Smooth muscle cell (in vitro differentiated cells): ENCODE results near the gene F7. TPM values are rescaled to one million over a fixed set of nuclear protein-coding genes. Genes with fewer than 3 reads are reported as not detected.

Experiments
- DNase-seq: peaks from one replicate; lab custom pipeline; 2025; ENCODE audit not compliant: unreplicated experiment; lab: John Stamatoyannopoulos, UW
- H2AFZ ChIP-seq: fragments of 200-600 bp; sonication (generic); 2 replicates; pipeline ENCODE4 v1.6.0; 2016; ENCODE audit warnings: antibody characterized with exemption, low read depth, mild to moderate bottlenecking
- H3F3A ChIP-seq: fragments of 200-600 bp; sonication (generic); 2 replicates; pipeline ENCODE4 v1.6.0; 2017; ENCODE audit warnings: antibody characterized with exemption, low read depth
- H3K27ac ChIP-seq: fragments of 200-600 bp; sonication (generic); 2 replicates; pipeline ENCODE4 v1.5.1; 2016; ENCODE audit warnings: low read depth, mild to moderate bottlenecking
- H3K27me3 ChIP-seq: fragments of 200-600 bp; sonication (generic); 2 replicates; pipeline ENCODE4 v1.6.1; 2016; ENCODE audit warnings: low read depth, mild to moderate bottlenecking
- H3K36me3 ChIP-seq: fragments of 200-600 bp; sonication (generic); 2 replicates; pipeline ENCODE4 v1.5.1; 2016; ENCODE audit warnings: low read depth
- H3K4me1 ChIP-seq: fragments of 200-600 bp; sonication (generic); 2 replicates; pipeline ENCODE4 v1.5.1; 2016; ENCODE audit warnings: low read depth
- H3K4me2 ChIP-seq: fragments of 200-600 bp; sonication (generic); 2 replicates; pipeline ENCODE4 v1.6.0; 2016; ENCODE audit warnings: mild to moderate bottlenecking
- H3K4me3 ChIP-seq: fragments of 200-600 bp; sonication (generic); 2 replicates; pipeline ENCODE4 v1.5.1; 2016; ENCODE audit warnings: mild to moderate bottlenecking
- H3K79me2 ChIP-seq: fragments of 200-600 bp; sonication (generic); 2 replicates; pipeline ENCODE4 v1.6.0; 2016; ENCODE audit warnings: low read depth, mild to moderate bottlenecking
- H3K9ac ChIP-seq: fragments of 200-600 bp; sonication (generic); 2 replicates; pipeline ENCODE4 v1.6.0; 2016; ENCODE audit warnings: low read depth
- H3K9me3 ChIP-seq: fragments of 200-600 bp; sonication (generic); replicated peaks from 2 replicates; pipeline ENCODE4 v1.5.1; 2016; ENCODE audit warnings: low read depth
- H4K20me1 ChIP-seq: fragments of 200-600 bp; sonication (generic); 2 replicates; pipeline ENCODE4 v1.6.0; 2016; ENCODE audit warnings: low read depth
- CTCF ChIP-seq: fragments of 200-600 bp; sonication (generic); IDR thresholded peaks from 2 replicates; pipeline ENCODE4 v1.5.1; 2017; ENCODE audit warnings: borderline replicate concordance, mild to moderate bottlenecking, antibody characterized with exemption; ENCODE audit not compliant: insufficient read depth, poor library complexity, severe bottlenecking
- WGBS: methylation state at CpG from one replicate; pipeline ENCODE4 v1.1.7; 2016; ENCODE audit warnings: low lambda C conversion rate; 5-methylcytosine and 5-hydroxymethylcytosine counted together
- polyA plus RNA-seq: library from polyadenylated mRNA; unstranded; fragments of >200 nt; fragmentation: Nextera tagmentation; extraction: Ambion mirVana; gene quantifications from 2 replicates; pipeline ENCODE4 v1.2.1, GENCODE V29; 2016
- total RNA-seq: library from RNA; depleted of rRNA; stranded (reverse); fragments of >200 nt; gene quantifications from 2 replicates; pipeline ENCODE4 v1.2.3, GENCODE V29; 2014

The F7 gene
- total and polyA plus RNA-seq, 2 experiments from 2014 or later = 0.63 to 1.7 TPM

- H3K9ac ChIP-seq = peak overlapping the region; percentile 61
Observed at GRCh38 chr13:113151745-113152690, 46.4 kb downstream of the F7 start.

DNA sequence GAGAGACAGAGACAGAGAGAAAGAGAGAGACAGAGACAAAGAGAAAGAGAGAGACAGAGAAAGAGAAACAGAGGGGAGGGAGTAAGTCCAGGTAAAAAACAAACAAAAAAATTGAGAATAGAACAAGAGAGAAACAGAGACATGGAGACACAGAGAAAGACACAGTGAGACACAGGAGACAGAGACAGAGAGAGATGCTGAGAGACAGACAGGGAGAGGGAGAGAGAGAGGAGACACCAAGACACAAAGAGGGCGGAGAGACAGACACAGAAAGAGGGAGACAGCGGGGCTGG lies 47.0 kb downstream of the F7 start:
- no peak for DNase-seq
- H2AFZ ChIP-seq = peak overlapping the region; percentile 88
- peak overlapping the region; percentile 49 for H3K4me3 ChIP-seq
- 36% methylated on average over 2 of the region's 2 CpGs for WGBS
- H3K4me2 ChIP-seq = peak overlapping the region; percentile 89
- H3K4me1 ChIP-seq = peaks cover 8% of the 10 kb centered on the region
- peak overlapping the region; percentile 74 for H3K27ac ChIP-seq
- peak overlapping the region; percentile 61 for H3K9ac ChIP-seq
- no peaks in the 10 kb centered on the region for H3K79me2 ChIP-seq
- no peak for TF ChIP-seq CTCF
- no peaks in the 10 kb centered on the region for H4K20me1 ChIP-seq
- H3K9me3 ChIP-seq = no peaks in the 10 kb centered on the region
- H3K36me3 ChIP-seq = no peaks in the 10 kb centered on the region
- H3K27me3 ChIP-seq = no peaks in the 10 kb centered on the region
- H3F3A ChIP-seq = peaks cover 5% of the 10 kb centered on the region

More at GRCh38 chr13:113151745-113152690, 46.4 kb downstream of the F7 start:
- Histone ChIP-seq H3K79me2 (no peaks in the 10 kb centered on the region), H3K27me3 (no peaks in the 10 kb centered on the region), H3K4me1 (peaks cover 8% of the 10 kb centered on the region), H2AFZ (peak overlapping the region; percentile 88), H3K9me3 (no peaks in the 10 kb centered on the region), H3F3A (peaks cover 5% of the 10 kb centered on the region), H3K4me2 (peak overlapping the region; percentile 89), H3K27ac (peak overlapping the region; percentile 74), H3K4me3 (peak overlapping the region; percentile 49), H3K36me3 (no peaks in the 10 kb centered on the region), H4K20me1 (no peaks in the 10 kb centered on the region)
- WGBS = 71% methylated on average over 27 of the region's 28 CpGs
- DNase-seq = no peak
- no peak for TF ChIP-seq CTCF

GRCh38 chr13:113152984-113153809 lies 47.6 kb downstream of the F7 start:
- Histone ChIP-seq H3K9ac (peak overlapping the region; percentile 61), H3K36me3 (no peaks in the 10 kb centered on the region), H4K20me1 (no peaks in the 10 kb centered on the region), H3K4me3 (peak overlapping the region; percentile 49), H3K9me3 (no peaks in the 10 kb centered on the region), H3K27ac (peak overlapping the region; percentile 74), H3F3A (peaks cover 5% of the 10 kb centered on the region), H2AFZ (peak overlapping the region; percentile 88), H3K79me2 (no peaks in the 10 kb centered on the region), H3K4me2 (peak overlapping the region; percentile 89), H3K4me1 (peaks cover 8% of the 10 kb centered on the region), H3K27me3 (no peaks in the 10 kb centered on the region)
- TF ChIP-seq CTCF = no peak
- no peak for DNase-seq
- WGBS = 10% methylated on average over 52 of the region's 60 CpGs
